NCI-H1092 (cell line): Measurements from ENCODE around the gene CREM.

Experiments
- DNase-seq: peaks from one replicate; lab custom pipeline; 2025; lab: John Stamatoyannopoulos, UW

Gene CREM

GRCh38 chr10:35219891-35220890, 93.5 kb downstream of the CREM start:
- no peak for DNase-seq

DNA sequence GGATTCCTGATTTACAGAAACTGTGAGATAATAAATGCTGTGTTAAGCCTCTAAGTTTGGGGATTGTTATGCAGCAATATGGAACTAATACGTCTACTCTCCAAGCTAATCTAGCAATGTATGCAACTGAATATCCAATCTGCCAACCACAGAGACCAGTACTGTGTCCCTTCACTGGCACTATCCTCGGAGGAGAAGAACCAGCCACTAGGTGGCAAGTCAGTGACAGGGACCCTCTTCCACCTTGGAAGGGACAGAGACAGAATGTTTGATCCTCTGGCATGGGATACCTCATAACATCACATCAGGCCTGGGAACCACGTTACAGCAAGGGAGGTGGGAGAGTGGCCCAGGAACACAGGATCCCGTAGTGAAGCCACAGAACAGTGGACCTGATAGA, 96.4 kb downstream of the CREM start:
- no peak for DNase-seq

GRCh38 chr10:35224045-35224740, 97.5 kb downstream of the CREM start:
- no peak for DNase-seq

DNA sequence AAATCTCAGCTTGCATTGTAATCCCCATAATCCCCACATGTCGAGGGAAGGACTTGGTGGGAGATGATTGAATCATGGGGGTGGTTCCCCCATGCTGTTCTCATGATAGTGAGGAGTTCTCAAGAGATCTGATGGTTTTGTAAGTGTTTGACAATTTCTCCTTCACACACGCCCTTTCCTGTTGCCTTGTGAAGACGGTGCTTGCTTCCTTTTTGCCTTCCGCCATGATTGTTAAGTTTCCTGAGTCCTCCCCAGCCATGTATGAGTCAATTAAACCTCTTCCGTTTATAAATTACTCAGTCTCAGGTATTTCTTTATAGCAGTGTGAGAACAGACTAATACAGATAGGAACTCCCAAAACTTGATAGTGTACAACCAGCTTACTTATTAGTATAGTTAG, 98.6 kb downstream of the CREM start:
- no peak for DNase-seq

DNA sequence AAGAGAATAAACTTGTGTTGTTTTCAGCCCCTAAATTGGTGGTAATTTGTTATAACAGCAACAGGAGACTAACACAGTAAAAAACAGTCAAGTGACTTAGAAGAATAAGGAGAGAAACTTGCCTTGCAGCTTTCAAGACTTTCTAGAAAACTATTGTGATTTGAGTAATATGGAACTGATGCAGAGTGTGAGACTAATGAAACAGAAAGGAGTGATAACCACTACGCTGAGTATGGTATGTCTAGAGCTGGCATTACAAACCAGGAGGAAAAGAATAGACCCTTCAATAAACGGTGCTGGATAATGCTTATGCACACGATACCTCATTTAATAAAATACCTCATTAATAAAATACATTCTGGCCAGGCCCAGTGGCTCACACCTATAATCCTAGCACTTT, 99.9 kb downstream of the CREM start:
- DNase-seq: no peak

DNA sequence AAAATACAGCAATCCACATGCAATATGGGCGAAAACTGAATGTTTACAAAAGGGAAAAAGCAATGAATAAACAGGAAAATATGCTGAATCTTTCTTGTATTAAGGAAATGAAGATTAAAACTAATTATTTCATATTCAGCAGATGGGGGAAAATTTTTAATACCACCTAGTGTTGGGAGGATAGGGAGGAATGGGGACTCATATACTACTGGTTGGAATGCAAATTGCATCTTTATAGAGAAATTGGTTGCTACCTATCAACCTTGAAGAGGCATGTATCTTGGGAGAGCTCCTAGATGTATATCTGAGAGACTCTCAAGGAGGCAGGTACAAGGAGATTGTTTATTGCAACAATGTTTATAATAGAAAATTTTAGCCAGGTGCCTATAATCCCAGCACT, 101.4 kb downstream of the CREM start:
- DNase-seq: no peak

DNA sequence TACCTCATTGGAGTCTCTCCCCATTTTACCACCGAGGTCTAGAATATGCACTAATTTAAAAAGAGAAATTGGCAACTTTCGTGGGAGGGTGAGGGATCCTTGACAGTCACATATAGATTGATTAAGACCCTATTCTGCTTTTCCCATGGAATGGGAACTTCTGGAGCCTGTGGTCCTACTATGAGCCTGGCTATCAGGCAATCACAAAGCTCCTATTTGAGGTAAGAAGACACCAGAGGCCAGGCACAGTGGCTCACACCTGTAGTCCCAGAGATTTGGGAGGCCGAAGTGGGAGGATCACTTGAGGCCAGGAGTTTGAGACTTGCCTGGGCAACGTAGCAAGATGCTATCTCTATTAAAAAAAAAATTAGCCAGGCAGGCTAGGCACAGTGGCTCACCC, 105.0 kb downstream of the CREM start:
- DNase-seq: no peak

DNA sequence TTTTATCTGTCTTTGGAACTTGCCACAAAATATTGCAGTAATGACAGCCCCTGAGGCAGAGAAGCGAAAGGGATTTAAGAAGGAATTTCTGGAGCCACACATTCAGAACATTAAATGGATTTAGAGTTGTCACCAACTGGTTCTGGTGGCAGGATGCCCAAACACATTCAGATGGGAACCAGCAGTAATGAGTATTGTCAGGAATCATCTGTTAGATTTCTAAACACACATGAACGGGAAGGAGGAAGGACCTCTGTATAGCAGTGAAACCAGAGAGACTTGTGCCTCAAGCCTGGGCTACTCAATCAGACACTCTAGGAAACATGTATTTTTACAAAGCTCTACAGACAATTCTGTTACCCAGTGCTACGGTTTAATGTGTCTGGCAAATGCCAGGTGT, 105.9 kb downstream of the CREM start:
- DNase-seq: no peak

- DNase-seq: no peak
Measured at GRCh38 chr10:35234073-35234472, 107.4 kb downstream of the CREM start.

GRCh38 chr10:35236739-35237138, 110.1 kb downstream of the CREM start:
- no peak for DNase-seq

- DNase-seq: no peak
Measured at GRCh38 chr10:35237766-35238512, 111.3 kb downstream of the CREM start.

DNA sequence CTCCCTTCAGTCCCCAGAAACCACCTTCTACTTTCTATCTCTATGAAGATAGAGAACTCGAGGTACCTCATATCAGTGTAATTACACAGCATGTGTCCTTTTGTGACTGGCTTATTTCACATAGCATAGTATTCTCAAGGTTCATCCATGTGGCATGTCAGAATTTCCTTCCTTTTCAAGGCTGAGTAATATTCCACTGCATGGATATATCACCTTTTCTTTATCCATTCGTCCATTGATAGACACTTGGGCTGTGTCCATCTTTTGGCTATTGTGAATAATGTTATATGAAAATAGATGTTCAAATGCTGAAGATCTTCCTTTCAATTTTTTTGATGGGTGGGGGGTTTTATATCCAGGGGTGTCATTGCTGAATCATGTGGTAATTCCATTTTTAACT, 117.9 kb downstream of the CREM start:
- no peak for DNase-seq

DNA sequence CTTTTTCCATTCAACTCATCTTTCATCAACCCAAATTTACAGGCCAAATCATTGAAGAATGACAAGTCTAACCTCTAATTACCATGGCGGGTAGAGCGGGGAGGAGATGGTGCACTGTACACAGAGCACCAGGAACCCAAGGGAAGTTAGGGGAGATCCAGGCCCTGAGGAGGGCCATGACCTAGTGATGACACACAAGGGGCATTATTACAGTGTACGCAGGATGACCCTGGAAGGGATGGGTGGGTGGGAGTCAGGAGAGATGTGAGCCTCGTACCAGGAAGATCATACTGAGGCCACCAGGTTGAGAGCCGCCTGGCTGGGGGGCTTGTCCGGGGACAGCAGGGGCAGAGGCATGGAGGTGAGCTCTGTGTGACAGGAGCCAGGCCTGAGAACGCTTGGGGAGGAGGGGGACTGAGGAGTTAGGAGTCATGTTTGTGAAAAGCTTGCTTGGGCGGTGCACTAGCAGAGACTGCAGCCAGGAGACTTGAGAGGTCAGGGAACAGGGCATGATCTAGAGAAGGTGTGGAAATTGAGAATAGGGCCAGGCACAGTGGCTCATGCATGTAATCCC, 120.2 kb downstream of the CREM start:
- no peak for DNase-seq

- no peak for DNase-seq
Measured at GRCh38 chr10:35251373-35252100, 124.9 kb downstream of the CREM start.

GRCh38 chr10:35257057-35257983, 130.7 kb downstream of the CREM start:
- no peak for DNase-seq

DNA sequence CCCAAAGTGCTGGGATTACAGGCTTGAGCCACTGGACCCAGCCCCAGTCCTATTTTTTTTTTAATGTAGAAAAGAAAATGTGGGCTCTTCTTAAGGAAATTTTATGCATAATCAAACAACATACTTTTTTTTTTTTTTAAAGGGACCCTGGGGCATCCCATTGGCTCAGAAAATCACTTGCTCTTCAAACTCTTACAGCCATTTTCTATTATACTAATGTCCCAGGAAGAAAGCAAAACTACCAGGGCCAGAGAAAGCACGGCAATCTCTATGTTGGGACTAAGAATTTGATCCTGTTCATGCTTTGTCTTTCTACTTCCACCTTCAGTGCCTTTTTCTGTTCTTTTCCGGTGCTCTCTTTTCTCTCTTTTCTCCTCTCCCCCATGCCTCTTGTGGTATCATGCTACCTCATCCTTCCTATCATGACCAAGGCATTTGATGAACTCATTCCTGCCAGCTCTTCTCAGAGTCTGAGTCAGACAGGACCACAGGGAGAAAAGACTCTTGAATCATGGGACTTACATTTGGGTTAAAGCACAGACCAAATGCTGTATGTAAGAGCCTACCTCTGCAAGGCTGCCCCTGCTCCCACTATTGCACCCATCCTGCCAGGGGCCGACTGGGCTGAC, 133.2 kb downstream of the CREM start:
- no peak for DNase-seq

DNA sequence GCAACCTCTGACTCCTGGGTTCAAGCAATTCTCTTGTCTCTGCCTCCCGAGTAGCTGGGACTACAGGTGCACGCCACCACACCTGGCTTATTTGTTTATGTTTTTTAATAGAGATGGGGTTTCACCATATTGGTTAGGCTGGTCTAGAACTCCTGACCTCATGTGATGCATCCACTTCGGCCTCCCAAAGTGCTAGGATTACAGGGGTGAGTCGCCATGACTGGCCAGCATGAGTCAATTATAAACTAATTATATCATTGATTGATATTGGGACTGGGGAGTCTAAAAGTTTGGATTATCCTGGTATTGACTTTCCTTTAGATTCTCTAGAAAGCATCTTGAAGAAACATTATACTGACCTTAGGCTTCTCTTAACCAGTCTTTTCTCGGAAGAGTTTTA, 135.8 kb downstream of the CREM start:
- DNase-seq: no peak
